Kidney tubule cell (primary cell): ENCODE measurements around the gene MRPS6.
A peak's percentile ranks its signal among the peaks of the same experiment; 100 is the strongest.

ENCODE experiments used
- DNase-seq: peaks from one replicate; pipeline ENCODE4 v3.0.0-alpha.2; 2018; ENCODE audit warnings: low spot score

The MRPS6 gene

GRCh38 chr21:34071683-34072082 is 1.7 kb upstream of the MRPS6 start:
- no peak for DNase-seq

- peak; percentile 49 for DNase-seq
Measured at GRCh38 chr21:34072145-34073031, 990 bp upstream of the MRPS6 start.

GRCh38 chr21:34073749-34074282 is 438 bp downstream of the MRPS6 start:
- peak; percentile 34 for DNase-seq

- peak; percentile 50 for DNase-seq
Measured at GRCh38 chr21:34074283-34075090, 1.1 kb downstream of the MRPS6 start.

- no peak for DNase-seq
Measured at GRCh38 chr21:34075091-34075425, 1.7 kb downstream of the MRPS6 start.

- peak; percentile 23 for DNase-seq
Measured at GRCh38 chr21:34075760-34076660, 2.6 kb downstream of the MRPS6 start.

GRCh38 chr21:34076835-34077234 is 3.5 kb downstream of the MRPS6 start:
- no peak for DNase-seq

- DNase-seq: no peak
Measured at GRCh38 chr21:34077888-34078287, 4.5 kb downstream of the MRPS6 start.

GRCh38 chr21:34078915-34079314 is 5.5 kb downstream of the MRPS6 start:
- DNase-seq: peak; percentile 34

- DNase-seq: no peak
Measured at GRCh38 chr21:34080710-34081109, 7.3 kb downstream of the MRPS6 start.

GRCh38 chr21:34082769-34083168 is 9.4 kb downstream of the MRPS6 start:
- no peak for DNase-seq

GRCh38 chr21:34083357-34083756 is 10.0 kb downstream of the MRPS6 start:
- DNase-seq: no peak

- DNase-seq: no peak
Measured at GRCh38 chr21:34085129-34085528, 11.8 kb downstream of the MRPS6 start.

- no peak for DNase-seq
Measured at GRCh38 chr21:34086887-34087306, 13.5 kb downstream of the MRPS6 start.

- no peak for DNase-seq
Measured at GRCh38 chr21:34088752-34089151, 15.4 kb downstream of the MRPS6 start.

- no peak for DNase-seq
Measured at GRCh38 chr21:34091032-34091431, 17.7 kb downstream of the MRPS6 start.

GRCh38 chr21:34091607-34092006 is 18.2 kb downstream of the MRPS6 start:
- no peak for DNase-seq

GRCh38 chr21:34092262-34092921 is 19.0 kb downstream of the MRPS6 start:
- peak; percentile 20 for DNase-seq

- DNase-seq: no peak
Measured at GRCh38 chr21:34093083-34093482, 19.7 kb downstream of the MRPS6 start.

GRCh38 chr21:34094949-34095348 is 21.6 kb downstream of the MRPS6 start:
- DNase-seq: no peak

- no peak for DNase-seq
Measured at GRCh38 chr21:34097442-34097841, 24.1 kb downstream of the MRPS6 start.
